Mesothelial cell of epicardium (in vitro differentiated cells): ENCODE data around the gene FAM20C. TPM values are rescaled to one million over a fixed set of nuclear protein-coding genes. Genes with fewer than 3 reads are reported as not detected.

Experiments used
- total RNA-seq: library from RNA; stranded (reverse); gene quantifications from 3 replicates; pipeline ENCODE4 v1.2.1, GENCODE V29; 2021

The FAM20C gene
- total RNA-seq, 1 donor from 2014 or later, result 17.8 TPM

Other genes with a start within 250 kb of the FAM20C start
- not detected in 3 replicates for gene FOXL3, start 97.6 kb downstream of the FAM20C start, total RNA-seq